ENCODE results near the gene PES1.
"Not testable (repeated sequence)": the region's sequence is repeated elsewhere in the genome, so short reads cannot be mapped to it uniquely, and the experiment has no call there.

PES1 gene

DNA sequence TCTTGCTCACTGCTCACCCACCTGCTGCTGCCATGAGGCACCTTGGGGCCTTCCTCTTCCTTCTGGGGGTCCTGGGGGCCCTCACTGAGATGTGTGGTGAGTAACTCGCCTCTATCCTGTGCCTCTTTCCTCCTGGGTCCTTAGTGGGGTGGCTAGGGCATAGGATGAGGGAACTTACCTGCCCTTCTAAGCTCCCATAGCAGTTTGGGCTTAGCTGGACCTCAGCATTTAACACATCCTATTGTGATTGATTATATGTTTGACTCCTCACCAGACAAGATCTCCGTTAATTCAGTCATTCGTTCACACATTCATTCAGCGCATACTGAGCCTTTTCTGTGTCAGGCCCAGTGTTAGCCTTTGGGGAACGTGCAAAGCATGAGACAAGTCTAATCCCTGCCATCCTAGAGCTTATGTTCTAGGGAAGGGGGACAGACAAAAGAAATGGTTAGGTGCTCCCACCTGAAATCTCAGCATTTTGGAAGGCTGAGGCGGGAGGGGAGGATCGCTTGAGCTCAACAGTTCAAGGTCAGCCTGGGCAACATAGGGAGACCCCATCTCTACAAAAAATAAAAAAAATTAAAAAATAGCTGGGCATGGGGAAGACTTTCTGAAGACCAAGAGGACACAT lies 15.7 kb upstream of the PES1 start:
- DNase-seq = no peak

DNA sequence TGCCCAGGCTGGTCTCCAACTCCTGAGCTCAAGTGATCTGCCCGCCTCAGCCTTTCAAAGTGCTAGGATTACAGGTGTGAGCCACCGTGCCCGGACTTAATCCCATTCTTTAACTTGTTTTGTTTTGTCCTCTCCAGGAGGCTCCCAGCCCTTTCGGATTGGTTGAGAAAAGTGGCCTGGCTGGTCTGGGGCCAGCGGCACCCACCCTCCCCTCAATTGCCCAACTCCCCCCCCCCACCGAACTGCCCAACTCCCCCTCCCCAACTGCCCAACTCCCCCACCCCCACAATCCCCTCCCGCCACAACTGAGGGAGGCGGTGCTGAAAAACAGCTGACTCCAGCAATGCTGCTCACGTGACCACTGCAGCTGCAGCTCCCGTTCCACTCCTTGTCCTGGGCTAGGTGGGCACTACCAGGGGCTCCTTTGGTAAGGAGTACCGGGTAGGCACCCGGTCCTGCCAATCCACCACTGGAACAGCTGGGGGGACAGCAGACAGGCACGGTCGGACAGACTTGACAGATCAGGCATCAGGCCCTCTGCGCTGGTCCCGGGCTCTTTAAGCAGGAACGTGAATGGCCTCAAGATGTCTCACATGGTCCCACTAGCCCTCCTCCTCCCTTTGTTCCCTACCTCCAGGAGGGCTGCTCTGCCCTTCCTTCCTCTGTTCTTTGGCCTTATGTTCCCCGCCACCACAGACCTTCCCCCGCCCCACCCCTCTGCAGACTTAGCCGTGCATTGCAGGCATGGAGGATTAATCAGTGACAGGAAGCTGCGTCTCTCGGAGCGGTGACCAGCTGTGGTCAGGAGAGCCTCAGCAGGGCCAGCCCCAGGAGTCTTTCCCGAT lies 15.0 kb upstream of the PES1 start, which contains the start of gene TCN2:
TSS of gene TCN2 (plus strand) at position 720 of the 845 bp plus-strand sequence. CDS start 158 bp downstream, outside the sequence.
- peak; percentile 11 for DNase-seq

DNA sequence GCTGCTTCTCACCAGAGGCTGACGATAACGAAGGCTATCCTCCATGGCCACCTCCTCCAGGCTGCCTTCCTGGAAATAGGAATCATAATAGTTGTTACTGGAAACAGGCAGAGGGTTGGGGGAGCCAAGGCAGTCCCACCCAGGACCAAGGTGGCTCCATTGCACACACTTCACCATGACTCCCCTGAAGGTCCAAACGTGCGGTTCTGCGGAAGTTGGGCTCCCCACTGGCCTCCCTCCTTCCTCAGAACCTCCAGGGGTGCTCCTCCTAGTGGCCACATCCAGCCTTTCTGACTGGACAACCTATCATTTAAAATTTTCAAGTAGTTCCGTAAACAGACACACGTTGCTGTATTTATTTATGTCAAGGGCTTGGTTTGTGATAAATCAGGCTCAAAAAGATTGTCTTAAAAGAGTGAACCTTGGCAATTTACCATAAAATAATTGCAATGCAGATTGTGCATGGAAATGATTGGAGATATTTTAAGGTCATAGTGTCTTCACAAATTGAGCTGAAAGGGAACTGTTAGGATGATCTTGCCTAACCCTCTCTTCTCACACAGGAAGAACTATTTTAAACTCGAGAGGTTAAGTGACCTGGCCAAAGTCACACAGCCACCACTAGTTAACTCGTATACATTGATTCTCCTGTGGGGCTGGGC lies 13.9 kb upstream of the PES1 start:
- peak; percentile 39 for DNase-seq

DNA sequence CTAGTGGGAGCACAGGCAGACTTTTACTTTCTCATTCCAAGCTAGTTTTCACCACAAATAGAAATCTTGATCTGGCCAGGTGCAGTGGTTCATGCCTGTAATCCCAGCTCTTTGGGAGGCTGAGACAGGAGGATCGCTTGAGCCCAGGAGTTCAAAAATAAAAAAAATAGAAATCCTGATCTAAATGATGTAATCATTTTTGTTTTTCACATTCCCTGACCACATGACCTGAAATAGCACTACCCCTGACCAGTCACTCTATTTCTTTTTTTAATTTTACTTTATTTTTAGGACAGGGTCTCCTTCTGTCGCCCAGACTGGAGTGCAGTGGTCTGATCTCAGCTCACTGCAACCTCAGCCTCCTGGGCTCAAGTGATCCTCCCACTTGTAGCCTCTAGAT lies 13.0 kb upstream of the PES1 start:
- no peak for DNase-seq

DNA sequence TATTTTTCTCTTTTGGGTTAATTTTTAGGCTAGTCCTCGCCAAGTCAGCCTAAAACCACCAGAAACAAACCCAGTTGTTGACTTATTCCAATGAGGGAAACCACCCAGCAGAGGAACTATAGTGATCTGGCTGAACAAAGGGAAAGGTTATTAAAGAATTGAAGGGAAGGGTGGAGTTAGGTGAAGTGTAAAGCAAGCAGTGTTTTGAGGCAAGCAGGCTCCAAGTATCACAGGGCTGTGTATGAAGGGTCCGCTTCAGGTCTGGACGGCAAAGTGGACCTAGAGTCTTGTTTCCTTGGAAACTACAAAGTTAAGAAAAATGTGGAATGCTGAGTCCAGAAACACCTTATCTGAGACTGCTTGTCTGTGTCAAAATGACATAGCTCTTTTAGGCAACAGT lies 12.1 kb upstream of the PES1 start:
- DNase-seq = no peak

DNA sequence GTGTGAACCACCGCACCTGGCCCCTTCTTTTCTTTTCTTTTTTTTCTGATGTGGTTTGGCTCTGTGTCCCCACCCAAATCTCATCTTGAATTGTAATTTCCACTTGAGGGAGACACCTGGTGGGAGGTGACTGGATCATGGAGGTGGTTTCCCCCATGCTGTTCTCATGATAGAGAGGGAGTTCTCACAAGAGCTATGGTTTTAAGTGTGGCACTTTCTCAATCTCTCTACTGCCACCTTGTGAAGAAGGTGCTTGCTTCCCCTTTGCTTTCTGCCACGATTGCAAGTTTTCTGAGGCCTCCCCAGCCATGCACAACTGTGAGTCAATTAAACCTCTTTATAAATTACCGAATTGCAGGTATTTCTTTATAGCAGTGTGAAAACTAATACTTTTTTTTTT lies 10.3 kb upstream of the PES1 start:
- DNase-seq = no peak

DNA sequence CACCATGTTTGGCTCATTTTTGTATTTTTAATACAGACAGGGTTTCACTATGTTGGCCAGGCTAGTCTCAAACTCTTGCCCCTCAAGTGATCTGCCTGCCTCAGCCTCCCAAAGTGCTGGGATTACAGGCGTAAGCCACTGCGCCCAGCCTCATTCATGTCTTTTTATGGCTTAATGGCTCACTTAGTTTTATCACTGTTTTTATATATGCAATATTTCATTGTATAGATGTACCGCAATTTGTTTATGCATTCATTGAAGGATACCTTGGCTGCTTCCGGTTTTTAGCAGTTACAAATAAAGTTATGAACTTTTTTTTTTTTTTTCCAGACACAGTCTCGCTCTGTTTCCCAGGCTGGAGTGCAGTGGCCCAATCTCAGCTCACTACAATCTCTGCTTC lies 9.8 kb upstream of the PES1 start:
- DNase-seq = no peak

DNA sequence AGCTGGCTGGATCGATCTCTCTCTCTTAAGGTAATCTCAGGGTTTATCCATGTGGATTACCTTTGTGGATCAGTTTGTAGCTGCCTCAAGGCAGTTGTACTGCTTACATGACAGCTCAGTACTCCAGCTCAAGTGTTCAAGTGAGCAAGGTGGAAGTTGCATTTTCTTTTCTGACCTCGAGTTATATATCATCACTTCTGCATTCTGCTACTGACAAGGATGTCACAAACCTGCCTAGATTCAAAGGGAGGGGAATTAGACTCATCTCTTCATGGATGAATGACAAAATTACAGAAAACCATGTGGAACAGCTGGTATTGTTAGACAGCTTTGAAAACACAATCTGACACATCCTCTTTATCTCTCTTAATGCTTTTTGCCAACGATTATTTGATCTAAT lies 9.2 kb upstream of the PES1 start:
- DNase-seq = no peak

DNA sequence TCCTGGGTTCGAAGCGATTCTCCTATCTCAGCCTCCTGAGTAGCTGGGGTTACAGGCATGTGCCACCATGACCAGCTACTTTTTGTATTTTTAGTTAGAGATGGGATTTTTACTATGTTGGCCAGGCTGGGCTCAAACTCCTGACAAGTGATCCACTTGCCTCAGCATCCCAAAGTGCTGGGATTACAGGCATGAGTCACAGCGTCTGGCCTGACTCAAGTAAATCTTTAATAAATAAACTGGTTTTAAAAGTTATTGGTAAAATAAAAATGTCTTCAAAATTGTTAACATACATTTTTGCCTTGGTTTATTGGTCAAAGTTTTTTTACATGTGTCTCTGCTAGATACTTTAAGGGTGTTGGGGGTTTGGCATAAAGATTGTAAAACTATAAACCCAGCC lies 7.3 kb upstream of the PES1 start:
- DNase-seq = no peak

DNA sequence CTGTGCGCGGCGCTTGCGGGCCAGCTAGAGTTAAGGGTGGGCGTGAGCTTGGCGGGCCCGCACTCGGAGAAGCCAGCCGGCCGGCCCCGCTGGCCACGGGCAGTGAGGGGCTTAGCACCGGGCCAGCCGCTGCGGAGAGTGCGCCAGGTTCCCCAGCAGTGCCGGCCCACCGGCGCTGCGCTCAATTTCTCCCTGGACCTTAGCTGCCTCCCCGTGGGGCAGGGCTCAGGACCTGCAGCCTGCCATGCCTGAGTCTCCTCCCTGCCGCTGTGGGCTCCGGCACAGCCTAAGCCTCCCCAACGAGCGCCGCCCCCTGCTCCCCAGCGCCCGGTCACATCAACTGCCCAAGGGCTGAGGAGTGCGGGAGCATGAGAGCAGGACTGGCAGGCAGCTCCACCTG lies 5.2 kb upstream of the PES1 start:
- no peak for DNase-seq

DNA sequence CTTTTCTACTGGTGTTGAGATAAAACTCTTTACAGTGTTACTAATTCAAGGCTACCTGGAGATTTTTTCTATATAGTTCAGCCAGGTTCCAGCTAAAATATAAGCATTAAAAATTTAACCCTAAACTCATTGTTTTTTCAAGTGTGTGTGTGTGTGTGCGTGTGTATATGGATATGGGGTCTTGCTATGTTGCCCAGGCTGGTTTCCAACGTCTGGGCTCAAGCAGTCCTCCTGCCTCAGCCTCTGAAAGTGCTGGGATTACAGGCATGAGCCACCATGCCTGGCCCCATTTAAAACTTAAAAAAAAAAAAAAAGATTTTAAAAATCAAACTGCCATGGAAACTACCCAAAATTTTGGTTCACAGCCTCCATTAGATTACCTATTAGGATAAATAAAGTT lies 4.5 kb upstream of the PES1 start:
- DNase-seq = no peak

DNA sequence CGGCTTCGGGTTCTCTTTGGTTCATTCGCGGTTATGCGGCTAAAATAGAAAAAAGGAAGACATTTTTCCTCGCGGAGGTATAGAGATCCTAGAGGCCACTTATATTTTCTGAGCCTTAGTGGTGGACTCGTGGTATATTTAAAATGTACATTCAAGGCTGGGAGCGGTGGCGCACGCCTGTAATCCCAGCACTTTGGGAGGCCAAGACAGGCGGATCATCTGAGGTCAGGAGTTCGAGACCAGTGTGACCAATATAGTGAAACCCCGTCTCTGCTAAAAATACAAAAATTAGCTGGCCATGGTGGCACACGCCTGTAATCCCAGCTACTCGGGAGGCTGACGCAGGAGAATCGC lies 627 bp upstream of the PES1 start:
- DNase-seq = not testable (repeated sequence)

DNA sequence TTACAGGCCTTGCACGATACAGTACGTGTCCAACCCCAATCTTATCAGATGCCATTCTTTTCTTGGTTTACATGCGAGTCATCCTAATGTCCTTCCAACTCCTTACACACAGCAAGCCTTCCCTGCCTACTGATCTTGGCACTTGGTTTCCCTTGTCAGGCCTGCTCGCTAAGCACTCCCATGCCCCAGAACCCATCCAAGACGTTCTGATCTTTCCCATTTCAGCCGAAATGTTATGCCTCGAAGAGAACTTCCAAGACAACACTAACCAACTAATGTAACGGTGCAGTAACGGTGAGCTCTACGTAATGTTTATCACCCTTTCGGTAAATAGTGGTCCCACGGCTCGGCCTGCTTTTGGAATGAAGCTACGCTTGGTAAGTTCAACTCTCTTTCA lies 521 bp downstream of the PES1 start:
- DNase-seq = no peak

DNA sequence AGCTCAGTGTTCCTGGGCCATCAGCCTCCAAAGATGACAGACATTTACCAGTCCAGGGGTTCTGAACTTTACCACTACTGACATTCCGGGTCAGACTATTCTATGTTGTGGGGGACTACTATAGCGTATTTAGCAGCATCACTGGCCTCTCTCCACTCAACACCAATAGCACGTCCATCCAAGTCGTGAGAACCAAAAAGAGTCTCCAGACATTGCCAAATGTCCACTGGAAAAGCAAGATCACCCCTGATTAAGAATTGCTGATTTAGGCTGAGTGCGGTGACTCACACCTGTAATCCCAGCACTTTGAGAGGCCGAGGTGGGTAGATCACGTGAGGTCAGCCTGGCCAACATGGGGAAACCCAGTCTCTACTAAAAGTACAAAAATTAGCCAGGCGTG lies 5.3 kb downstream of the PES1 start:
- no peak for DNase-seq

DNA sequence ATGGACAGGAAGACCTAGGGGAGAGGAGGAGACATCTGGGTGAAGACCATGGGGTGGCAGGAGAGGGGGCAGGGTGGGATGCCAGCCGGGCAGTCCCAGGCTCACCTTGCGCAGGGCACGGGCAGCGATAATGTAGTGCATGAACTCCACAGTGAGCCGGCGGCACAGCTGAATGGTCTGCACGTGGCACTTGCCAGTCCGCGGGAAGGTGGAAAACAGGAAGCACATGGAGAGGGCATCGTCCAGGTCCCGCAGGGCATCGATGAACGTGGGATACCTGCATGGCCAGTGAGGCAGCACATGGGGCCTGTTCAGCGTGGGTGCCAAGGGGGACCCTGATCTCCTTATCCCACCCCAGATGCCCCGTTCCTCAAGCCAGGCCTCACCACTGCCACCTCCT lies 7.3 kb downstream of the PES1 start:
- no peak for DNase-seq

DNA sequence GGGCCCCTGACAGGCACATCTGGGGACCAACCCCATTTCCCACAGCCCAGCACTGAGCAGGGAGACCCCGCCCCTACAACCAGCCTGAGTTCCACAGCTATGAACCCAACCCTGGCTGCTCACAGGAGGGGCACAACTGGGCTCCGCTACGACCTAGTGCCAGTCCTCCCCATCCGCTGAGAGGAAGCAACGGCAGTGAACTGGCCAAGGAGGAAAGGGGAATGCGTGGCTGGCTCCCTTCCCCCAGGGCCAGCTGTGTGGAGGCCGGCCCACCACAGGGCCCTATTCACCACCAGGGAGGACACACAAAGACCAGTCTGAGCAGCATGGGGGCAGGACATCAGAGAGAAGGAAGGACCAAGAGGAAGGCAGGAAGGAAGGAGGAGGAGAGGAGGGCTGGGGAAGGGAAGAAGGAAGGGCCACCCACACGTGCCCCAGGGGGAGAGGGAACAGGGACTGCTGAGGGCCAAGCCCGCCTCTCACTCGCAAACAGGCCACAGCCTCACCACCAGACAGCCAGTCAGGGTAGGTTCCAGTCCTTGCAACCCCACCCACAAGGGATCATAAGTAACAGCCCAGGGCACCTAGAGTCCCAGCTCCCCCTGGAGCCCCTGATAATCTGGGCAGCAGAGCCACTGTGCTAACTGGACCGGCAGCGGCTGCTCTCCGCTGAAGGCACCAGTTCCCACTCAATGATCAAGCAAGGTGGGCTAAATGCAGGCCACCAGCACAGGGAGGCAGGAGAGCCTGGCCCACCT lies 8.7 kb downstream of the PES1 start:
- DNase-seq = no peak

DNA sequence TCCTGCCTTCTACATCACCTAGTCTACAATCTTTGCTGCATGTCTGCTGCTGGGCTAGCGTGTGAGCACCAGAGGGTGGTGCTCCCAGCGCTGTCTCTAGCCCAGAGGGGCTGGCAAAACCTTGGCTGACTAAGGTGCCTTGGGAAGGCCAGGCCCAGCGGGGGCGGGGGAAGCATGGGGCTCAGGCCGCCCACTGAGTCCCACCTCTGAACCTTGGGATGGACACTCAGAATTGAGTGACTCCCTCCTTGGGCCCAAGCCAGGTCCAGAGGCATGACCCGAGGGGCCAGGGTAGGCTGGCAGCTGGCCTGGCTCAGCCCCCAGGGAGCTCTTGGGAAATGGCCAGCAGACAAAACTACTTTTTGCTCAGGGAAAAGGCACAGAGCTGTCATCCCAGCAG lies 9.7 kb downstream of the PES1 start:
- DNase-seq = no peak

DNA sequence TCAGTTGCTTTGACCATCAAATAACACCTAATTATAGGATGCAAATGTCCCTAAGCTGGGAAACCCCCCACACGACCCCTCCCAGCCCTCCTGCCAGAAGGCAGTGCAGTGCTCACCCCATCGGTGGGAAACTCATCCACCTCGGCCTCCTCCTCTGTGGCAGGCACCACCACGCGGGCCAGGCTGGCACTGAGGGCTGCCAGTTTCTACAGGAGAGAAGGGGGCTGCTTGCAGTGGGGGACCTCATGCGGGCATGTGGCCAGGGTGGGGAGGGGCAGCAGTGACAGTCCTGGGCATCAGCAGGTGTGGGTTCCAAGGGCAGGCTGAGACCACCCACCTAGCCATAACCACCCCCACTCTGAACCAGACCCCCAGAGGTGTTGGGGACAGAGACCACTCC lies 10.8 kb downstream of the PES1 start:
- DNase-seq = no peak

DNA sequence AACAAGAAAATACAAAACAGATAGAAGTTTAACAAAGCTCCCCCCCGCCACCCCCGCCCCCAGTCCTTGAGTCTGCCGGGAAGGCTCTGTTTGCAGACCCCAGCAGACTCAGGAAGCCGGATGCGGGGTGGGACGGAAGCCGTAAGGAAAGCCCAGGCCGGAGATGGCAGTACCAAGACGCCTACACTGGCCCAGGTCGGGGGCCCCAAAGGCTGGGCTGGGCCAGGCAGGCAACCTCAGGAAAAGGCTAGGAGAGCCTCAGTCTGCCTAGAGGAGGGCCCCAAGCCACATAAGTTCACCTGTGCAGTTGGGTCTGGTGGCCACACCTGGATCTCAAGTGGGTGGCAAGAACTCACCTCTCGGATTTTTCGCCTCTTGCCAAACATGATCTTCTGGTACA lies 13.2 kb downstream of the PES1 start:
- DNase-seq = no peak

DNA sequence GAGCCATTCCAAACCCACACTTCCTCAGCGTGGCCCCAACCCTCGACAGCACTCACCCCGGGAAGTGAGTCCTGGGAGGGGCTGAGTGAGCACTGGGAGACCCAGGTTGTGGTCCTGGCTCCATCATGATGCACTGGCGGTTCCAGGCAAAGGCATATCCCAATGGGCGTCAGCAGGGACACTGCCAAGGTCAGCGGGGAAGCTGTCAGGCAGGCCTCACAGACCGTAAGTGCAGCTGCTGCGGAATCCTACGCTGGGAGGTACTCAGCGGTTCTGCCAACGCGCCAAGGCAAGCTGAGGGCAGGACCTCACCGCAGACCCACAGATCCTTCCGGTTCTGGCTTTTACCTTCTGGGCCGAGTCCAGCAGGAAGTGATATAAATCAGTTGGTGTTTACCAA lies 15.9 kb downstream of the PES1 start:
- no peak for DNase-seq

DNA sequence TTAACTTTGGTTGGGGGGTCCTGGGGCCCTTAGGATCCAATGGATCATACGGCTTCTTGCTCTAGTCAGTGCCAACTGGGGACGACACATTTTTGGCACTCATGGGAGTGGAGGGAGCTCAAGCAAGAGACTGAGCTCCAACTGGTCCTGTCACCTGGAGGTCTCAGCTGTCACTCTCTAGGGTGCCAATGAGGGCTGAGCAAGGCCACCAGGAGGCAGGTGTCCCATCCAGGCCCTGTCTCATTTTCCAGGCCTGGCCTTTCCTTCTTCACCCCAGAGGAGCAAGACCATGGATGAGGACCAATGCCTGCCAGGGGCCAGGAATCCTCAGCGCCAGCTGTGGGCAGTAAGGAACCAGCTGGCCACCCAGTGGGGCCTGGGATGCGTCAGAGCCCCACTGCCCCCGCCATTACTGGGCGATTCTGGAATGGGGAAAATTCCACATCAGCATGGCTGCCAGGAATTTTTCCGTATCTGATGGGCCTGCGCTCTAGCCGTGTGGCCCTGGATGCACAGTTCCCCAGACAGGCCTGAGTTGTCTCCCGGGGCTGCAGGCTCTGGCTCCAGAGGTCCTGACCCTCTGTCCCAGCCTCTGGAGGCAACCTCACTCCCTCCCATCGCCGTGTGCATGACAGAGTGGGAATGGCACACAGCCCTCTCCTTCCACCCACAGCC lies 16.6 kb downstream of the PES1 start:
- DNase-seq = no peak

DNA sequence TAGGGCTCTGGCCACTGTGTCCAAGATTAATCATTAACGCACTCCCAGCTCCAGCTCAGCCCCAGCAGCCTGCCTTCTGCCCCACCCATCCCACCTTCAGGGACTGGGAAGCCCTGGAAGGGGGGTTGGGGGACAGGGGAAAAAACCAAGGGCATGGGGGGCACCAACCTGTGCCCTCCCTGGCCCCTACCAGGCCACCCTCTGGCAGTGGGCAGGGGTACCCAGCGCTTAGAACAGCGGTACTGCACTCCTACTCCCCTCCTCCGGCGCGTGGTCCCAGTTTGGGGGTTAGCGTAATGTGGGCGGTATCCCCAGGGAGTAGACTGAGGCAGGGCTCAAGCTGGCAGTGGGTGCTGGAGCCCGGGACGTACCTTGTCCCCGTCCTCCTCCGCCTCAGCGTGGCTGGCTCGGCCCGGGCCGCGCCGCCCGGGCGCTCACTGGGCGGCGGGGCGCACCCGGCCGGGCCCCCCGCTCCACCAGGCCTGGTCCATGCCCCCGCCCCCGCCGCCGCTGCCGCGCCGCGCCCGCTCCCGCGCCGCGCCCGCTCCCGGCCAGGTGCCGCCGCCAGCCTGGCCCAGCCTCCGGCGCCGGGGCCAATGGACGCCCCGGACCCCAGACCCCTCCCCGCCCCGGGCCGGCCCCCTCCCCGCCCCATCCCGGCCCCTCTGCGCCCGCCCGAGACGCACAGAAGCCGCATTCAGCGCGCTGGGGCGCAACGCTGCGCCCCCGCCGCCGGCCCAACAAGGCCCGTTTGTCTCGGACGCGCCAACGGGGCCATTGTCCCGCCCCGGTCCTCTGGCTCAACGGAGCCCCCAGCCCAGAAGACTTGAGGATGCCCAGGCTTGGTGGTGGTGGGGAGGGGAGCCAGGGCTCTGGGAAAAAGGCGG lies 17.4 kb downstream of the PES1 start, which contains the start of gene GAL3ST1:
TSS of gene GAL3ST1 (minus strand) at position 571 of the 887 bp plus-strand sequence. CDS start 17,273 bp downstream, outside the sequence.
- no peak for DNase-seq
